Astrocyte (in vitro differentiated cells and primary cell): ENCODE measurements around the gene BPIFB6. TPM values are rescaled to one million over a fixed set of nuclear protein-coding genes. Genes with fewer than 3 reads are reported as not detected.

Experiments used
- DNase-seq: peaks from one replicate; pipeline ENCODE4 v3.0.0-alpha.2; 2010; ENCODE audit warnings: low read depth
- FAIRE-seq: peaks from 2 replicates; lab custom pipeline; 2011; peaks lifted over from hg19 to GRCh38; lab: Jason Lieb, UNC
- H2AFZ ChIP-seq: 2 replicates; pipeline ENCODE4 v1.6.0; 2012; ENCODE audit warnings: low read depth, low read length, inconsistent platforms
- H3K27ac ChIP-seq: 2 replicates; pipeline ENCODE4 v1.5.1; 2011; ENCODE audit warnings: low read depth, low read length, inconsistent platforms
- H3K27me3 ChIP-seq: 2 replicates; pipeline ENCODE4 v1.6.0; 2011; ENCODE audit warnings: low read length, inconsistent platforms; ENCODE audit not compliant: insufficient read depth
- H3K36me3 ChIP-seq: 2 replicates; pipeline ENCODE4 v1.5.1; 2011; ENCODE audit warnings: low read length, inconsistent platforms; ENCODE audit not compliant: insufficient read depth
- H3K4me1 ChIP-seq: 2 replicates; pipeline ENCODE4 v1.5.1; 2011; ENCODE audit warnings: low read length, inconsistent platforms; ENCODE audit not compliant: insufficient read depth
- H3K4me2 ChIP-seq: 2 replicates; pipeline ENCODE4 v1.6.0; 2012; ENCODE audit warnings: low read length, inconsistent platforms
- H3K4me3 ChIP-seq: 2 replicates; pipeline ENCODE4 v1.5.1; 2011; ENCODE audit warnings: low read depth, mild to moderate bottlenecking, low read length, inconsistent platforms; ENCODE audit not compliant: insufficient read depth
- H3K79me2 ChIP-seq: 2 replicates; pipeline ENCODE4 v1.6.0; 2012; ENCODE audit warnings: mild to moderate bottlenecking, low read length, inconsistent platforms; ENCODE audit not compliant: insufficient read depth
- H3K9ac ChIP-seq: 2 replicates; pipeline ENCODE4 v1.6.0; 2012; ENCODE audit warnings: mild to moderate bottlenecking, low read length, inconsistent platforms
- H3K9me3 ChIP-seq: 2 replicates; pipeline ENCODE4 v1.5.1; 2012; ENCODE audit warnings: low read depth, mild to moderate bottlenecking, low read length, inconsistent platforms; ENCODE audit not compliant: insufficient read depth
- H4K20me1 ChIP-seq: 2 replicates; pipeline ENCODE4 v1.6.0; 2012; ENCODE audit warnings: low read length, inconsistent platforms; ENCODE audit not compliant: insufficient read depth
- H3K27ac Mint-ChIP-seq: one replicate; pipeline ENCODE4 v1.8.0; 2021; ENCODE audit warnings: mild to moderate bottlenecking, mixed read lengths; ENCODE audit not compliant: unreplicated experiment
- H3K27me3 Mint-ChIP-seq: one replicate; pipeline ENCODE4 v1.8.0; 2021; ENCODE audit warnings: low read depth, mixed read lengths; ENCODE audit not compliant: unreplicated experiment
- H3K36me3 Mint-ChIP-seq: one replicate; pipeline ENCODE4 v1.8.0; 2021; ENCODE audit warnings: low read depth, mixed read lengths; ENCODE audit not compliant: unreplicated experiment
- H3K4me1 Mint-ChIP-seq: one replicate; pipeline ENCODE4 v1.8.0; 2021; ENCODE audit warnings: low read depth, mixed read lengths; ENCODE audit not compliant: unreplicated experiment
- H3K4me3 Mint-ChIP-seq: one replicate; pipeline ENCODE4 v1.8.0; 2021; ENCODE audit warnings: mild to moderate bottlenecking, moderate library complexity, mixed read lengths; ENCODE audit not compliant: unreplicated experiment
- H3K9me3 Mint-ChIP-seq: one replicate; pipeline ENCODE4 v1.8.0; 2021; ENCODE audit warnings: mild to moderate bottlenecking, mixed read lengths; ENCODE audit not compliant: unreplicated experiment
- EZH2 ChIP-seq: IDR thresholded peaks from 2 replicates; pipeline ENCODE4 v1.6.1; 2012; ENCODE audit warnings: mild to moderate bottlenecking, low read length, inconsistent platforms; ENCODE audit not compliant: insufficient read depth
- total RNA-seq: library from RNA; stranded (reverse); gene quantifications from 2 replicates; pipeline ENCODE4 v1.2.1, GENCODE V29; 2021
- TF ChIP-seq, protein P1 (sequence below): IDR thresholded peaks from 2 replicates; pipeline ENCODE4 v1.5.1; 2011; ENCODE audit warnings: low read depth, mild to moderate bottlenecking, inconsistent platforms, low read length, moderate library complexity; ENCODE audit not compliant: insufficient read depth

Gene BPIFB6
- total RNA-seq, 1 donor from 2014 or later = not detected

DNA sequence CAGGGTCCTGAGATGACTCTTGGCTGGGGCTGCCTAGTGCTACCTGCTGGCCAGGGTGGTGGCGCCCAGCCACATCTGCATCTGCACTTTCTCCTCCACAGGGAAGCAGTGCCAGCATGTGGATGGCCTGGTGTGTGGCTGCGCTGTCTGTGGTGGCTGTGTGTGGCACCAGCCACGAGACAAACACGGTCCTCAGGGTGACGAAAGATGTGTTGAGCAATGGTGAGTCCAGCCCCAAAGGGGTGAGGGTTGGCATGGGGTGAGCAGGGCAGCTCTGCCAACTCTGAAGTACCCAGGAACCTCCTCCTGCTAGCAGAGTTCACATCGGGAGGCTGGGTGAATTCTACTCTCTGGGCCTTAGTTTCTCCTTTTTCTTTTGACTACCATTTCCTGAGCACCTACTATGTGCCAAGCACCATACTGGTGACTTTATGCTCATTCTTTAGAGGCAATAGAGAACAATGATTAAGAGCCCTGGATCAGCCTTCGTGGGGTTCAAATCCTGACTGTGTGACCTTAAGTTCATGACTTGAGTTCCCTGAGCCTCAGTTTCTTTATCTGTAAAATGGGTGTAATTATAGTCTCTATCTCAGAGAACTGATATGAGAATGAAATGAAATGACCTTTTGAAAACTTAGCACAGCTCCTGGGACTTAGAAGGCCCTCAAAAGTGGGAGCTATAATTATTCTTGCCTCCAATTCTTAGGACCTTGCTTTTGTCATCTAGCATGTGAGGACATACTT lies 50.1 kb downstream of the BPIFB6 start:
- Mint-ChIP-seq H3K27me3 (peaks cover 44% of the 10 kb centered on the region), H3K9me3 (peaks cover 7% of the 10 kb centered on the region), H3K4me3 (no peak overlapping the region), H3K36me3 (no peaks in the 10 kb centered on the region), H3K4me1 (peaks cover 3% of the 10 kb centered on the region), H3K27ac (no peak overlapping the region)
- no peak for TF ChIP-seq EZH2
- TF ChIP-seq, protein P1, sequence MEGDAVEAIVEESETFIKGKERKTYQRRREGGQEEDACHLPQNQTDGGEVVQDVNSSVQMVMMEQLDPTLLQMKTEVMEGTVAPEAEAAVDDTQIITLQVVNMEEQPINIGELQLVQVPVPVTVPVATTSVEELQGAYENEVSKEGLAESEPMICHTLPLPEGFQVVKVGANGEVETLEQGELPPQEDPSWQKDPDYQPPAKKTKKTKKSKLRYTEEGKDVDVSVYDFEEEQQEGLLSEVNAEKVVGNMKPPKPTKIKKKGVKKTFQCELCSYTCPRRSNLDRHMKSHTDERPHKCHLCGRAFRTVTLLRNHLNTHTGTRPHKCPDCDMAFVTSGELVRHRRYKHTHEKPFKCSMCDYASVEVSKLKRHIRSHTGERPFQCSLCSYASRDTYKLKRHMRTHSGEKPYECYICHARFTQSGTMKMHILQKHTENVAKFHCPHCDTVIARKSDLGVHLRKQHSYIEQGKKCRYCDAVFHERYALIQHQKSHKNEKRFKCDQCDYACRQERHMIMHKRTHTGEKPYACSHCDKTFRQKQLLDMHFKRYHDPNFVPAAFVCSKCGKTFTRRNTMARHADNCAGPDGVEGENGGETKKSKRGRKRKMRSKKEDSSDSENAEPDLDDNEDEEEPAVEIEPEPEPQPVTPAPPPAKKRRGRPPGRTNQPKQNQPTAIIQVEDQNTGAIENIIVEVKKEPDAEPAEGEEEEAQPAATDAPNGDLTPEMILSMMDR = no peak
- no peaks in the 10 kb centered on the region for H3K36me3 ChIP-seq
- H3K79me2 ChIP-seq = no peaks in the 10 kb centered on the region
- no peaks in the 10 kb centered on the region for H3K27me3 ChIP-seq
- no peak overlapping the region for H3K9ac ChIP-seq
- no peaks in the 10 kb centered on the region for H3K4me1 ChIP-seq
- no peak overlapping the region for H3K4me2 ChIP-seq
- no peak overlapping the region for H3K4me3 ChIP-seq
- DNase-seq = no peak
- no peaks in the 10 kb centered on the region for H3K9me3 ChIP-seq
- no peaks in the 10 kb centered on the region for H4K20me1 ChIP-seq
- H2AFZ ChIP-seq = no peak overlapping the region
- no peak overlapping the region for H3K27ac ChIP-seq
- FAIRE-seq = no peak

DNA sequence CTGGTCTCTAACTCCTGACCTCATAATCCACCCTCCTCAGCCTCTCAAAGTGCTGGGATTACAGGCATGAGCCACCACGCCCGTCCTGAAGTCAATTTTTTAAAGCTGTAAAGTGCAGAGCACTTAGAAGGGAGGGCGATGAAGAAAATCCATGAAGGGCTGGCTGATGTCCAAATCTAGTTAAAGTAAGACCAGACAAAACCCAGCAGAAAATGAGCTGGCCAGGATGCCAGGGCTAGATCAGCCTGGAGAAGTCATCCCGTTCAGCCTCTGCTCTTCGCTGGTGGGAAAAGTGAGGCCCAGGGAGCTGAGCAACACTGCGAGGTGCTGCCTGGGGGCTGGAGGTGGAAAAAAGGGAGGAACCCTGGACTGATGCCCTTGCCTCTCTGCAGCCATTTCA lies 51.1 kb downstream of the BPIFB6 start:
- DNase-seq (no peak), FAIRE-seq (no peak)
- Mint-ChIP-seq H3K27me3 (peaks cover 45% of the 10 kb centered on the region), H3K4me1 (no peaks in the 10 kb centered on the region), H3K27ac (no peak overlapping the region), H3K4me3 (no peak overlapping the region), H3K9me3 (peaks cover 7% of the 10 kb centered on the region), H3K36me3 (no peaks in the 10 kb centered on the region)
- Histone ChIP-seq H3K4me2 (no peak overlapping the region), H3K4me1 (no peaks in the 10 kb centered on the region), H3K9me3 (no peaks in the 10 kb centered on the region), H3K36me3 (no peaks in the 10 kb centered on the region), H3K9ac (no peak overlapping the region), H3K79me2 (no peaks in the 10 kb centered on the region), H3K4me3 (no peak overlapping the region), H4K20me1 (no peaks in the 10 kb centered on the region), H2AFZ (no peak overlapping the region), H3K27ac (no peak overlapping the region), H3K27me3 (no peaks in the 10 kb centered on the region)
- TF ChIP-seq EZH2 = no peak
- TF ChIP-seq, protein P1 = no peak
